ENCODE results near the gene MKRN2OS.

The MKRN2OS gene

GRCh38 chr3:12513694-12514446 is 31.4 kb downstream of the MKRN2OS start:
- no peak for DNase-seq (ENCODE audit: low spot score)

- DNase-seq (ENCODE audit: low spot score), result no peak
These were observed 32.7 kb downstream of the MKRN2OS start for GRCh38 chr3:12512534-12513118.

DNA sequence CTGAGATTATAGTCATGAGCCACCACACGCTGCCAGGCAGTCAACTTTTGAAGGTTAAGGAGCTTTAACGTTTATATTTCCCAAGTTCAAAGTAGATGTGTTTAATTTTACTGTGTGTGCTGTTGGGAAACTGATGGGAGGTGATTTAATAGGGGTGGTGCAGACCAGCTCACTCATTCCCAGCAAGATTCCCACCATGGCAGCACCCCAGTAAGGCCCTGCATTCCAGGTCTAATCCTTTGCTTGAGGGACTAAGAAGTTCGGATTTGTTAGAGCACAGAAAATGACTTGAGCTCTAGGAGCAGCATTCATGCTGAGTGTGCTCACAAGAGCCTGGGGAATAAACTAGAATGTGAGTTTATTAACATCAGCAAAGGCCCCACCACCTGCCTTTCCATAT is 35.8 kb downstream of the MKRN2OS start:
- DNase-seq (ENCODE audit: low spot score), result no peak

- DNase-seq (ENCODE audit: low spot score), result peak; percentile 21
These were observed 37.0 kb downstream of the MKRN2OS start for GRCh38 chr3:12508291-12508700.

GRCh38 chr3:12507591-12508281 is 37.6 kb downstream of the MKRN2OS start:
- no peak for DNase-seq (ENCODE audit: low spot score)

DNA sequence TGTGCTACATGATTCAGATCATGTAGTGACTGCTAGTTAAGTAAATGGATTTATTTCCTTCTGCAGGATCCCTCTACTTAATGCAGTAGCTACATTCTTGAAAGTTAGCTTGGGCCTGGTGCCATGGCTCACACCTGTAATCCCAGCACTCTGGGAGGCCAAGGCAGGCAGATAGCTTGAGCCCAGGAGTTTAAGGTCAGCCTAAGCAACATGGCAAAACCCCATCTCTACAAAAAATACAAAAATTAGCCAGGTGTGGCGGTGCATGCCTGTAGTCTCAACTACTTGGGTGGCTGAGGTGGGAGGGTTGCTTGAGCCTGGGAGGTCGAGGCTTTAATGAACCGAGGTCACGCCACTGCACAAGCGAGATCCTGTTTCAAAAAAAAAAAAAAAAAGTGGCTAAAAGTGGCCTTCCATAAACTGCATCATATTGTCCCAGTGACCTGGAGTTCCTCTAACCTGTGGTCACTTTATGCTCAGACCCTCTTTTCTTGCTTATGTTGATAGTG is 39.0 kb downstream of the MKRN2OS start:
- DNase-seq (ENCODE audit: low spot score), result no peak

DNA sequence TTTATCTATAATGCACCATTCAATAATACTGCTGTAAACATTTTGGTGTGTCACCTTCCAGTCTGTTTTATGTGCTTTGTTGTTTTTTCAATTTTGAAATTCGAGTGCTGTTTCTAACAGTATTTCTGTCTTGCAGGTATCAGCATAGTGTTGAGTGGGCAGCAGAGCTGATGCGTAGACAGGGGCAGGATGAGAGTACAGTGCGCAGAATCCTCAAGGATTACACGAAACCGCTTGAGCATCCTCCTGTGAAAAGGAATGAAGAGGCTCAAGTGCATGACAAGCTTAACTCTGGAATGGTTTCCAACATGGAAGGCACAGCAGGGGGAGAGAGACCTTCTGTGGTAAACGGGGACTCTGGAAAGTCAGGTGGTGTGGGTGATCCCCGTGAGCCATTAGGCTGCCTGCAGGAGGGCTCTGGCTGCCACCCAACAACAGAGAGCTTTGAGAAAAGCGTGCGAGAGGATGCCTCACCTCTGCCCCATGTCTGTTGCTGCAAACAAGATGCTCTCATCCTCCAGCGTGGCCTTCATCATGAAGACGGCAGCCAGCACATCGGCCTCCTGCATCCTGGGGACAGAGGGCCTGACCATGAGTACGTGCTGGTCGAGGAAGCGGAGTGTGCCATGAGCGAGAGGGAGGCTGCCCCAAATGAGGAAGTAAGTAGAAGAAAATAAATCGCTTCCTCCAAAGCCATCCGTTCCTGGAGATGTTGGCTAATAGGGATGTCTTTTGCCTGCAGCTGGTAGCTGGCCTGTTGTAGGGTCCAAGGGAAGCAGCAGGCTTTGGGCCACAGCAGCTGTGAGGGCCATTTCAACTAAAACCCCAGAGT is 42.0 kb downstream of the MKRN2OS start:
- peak; percentile 26 for DNase-seq (ENCODE audit: low spot score)

GRCh38 chr3:12501360-12502020 is 43.8 kb downstream of the MKRN2OS start:
- DNase-seq (ENCODE audit: low spot score), result no peak

GRCh38 chr3:12499474-12499873 is 45.8 kb downstream of the MKRN2OS start:
- DNase-seq (ENCODE audit: low spot score), result no peak

DNA sequence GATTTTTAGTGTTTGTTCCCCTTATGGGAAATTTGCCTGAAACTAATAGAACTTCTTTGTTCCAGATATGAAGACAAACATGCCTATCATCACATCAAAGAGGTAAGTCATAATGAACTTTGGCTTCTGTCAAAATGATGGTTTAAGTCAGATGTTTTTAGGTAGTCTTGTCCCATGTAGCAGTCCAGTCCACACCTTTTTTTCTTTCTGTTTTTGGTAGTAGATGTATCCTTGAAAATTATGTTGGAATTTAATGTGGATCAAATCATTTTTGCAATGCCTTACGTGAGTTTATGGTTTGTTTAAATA is 48.9 kb downstream of the MKRN2OS start:
- DNase-seq (ENCODE audit: low spot score), result no peak

- DNase-seq (ENCODE audit: low spot score), result no peak
These were observed 49.4 kb downstream of the MKRN2OS start for GRCh38 chr3:12495749-12496452.

GRCh38 chr3:12490547-12490946 is 54.8 kb downstream of the MKRN2OS start:
- DNase-seq (ENCODE audit: low spot score), result no peak

- no peak for DNase-seq (ENCODE audit: low spot score)
These were observed 55.5 kb downstream of the MKRN2OS start for GRCh38 chr3:12489832-12490231.

Data from putamen (tissue), 1 donor.